DND-41 (cell line): ENCODE results near the gene POU2AF1.

Experiments used
- ATAC-seq: fragments of 200-7000 bp; cut with Tn5 transposase; 3 replicates; pipeline ENCODE4 v1.9.1; 2021; ENCODE audit warnings: low read depth; ENCODE audit not compliant: insufficient read depth
- DNase-seq: peaks from one replicate; pipeline ENCODE4 v3.0.0-alpha.2; 2020
- H2AFZ ChIP-seq: 2 replicates; pipeline ENCODE4 v1.6.0; 2012; ENCODE audit warnings: low read depth, low read length
- H3K27ac ChIP-seq: 2 replicates; pipeline ENCODE4 v1.5.1; 2012; ENCODE audit warnings: low read length, inconsistent platforms
- H3K27me3 ChIP-seq: fragments of 200-600 bp; sonication (generic); 2 replicates; pipeline ENCODE4 v1.6.0; 2012; ENCODE audit warnings: low read length, mild to moderate bottlenecking, inconsistent platforms; ENCODE audit not compliant: insufficient read depth, poor library complexity
- H3K36me3 ChIP-seq: 2 replicates; pipeline ENCODE4 v1.5.1; 2012; ENCODE audit warnings: low read length, inconsistent platforms; ENCODE audit not compliant: insufficient read depth
- H3K4me1 ChIP-seq: 2 replicates; pipeline ENCODE4 v1.5.1; 2012; ENCODE audit warnings: mild to moderate bottlenecking, low read length; ENCODE audit not compliant: insufficient read depth
- H3K4me2 ChIP-seq: 2 replicates; pipeline ENCODE4 v1.6.0; 2012; ENCODE audit warnings: mild to moderate bottlenecking, moderate library complexity, low read length, inconsistent platforms; ENCODE audit not compliant: insufficient read depth
- H3K4me3 ChIP-seq, 2 experiments: fragments of 200-600 bp in 1 of 2; shearing (Covaris generic) in 1 of 2; 2 replicates each; pipeline ENCODE4 v1.5.1; 2012 to 2016; ENCODE audit warnings: inconsistent platforms in 2 of 2, low read length in 2 of 2, mild to moderate bottlenecking in 2 of 2, low read depth in 1 of 2, moderate library complexity in 1 of 2
- H3K79me2 ChIP-seq: 2 replicates; pipeline ENCODE4 v1.6.0; 2012; ENCODE audit warnings: low read length, inconsistent platforms; ENCODE audit not compliant: insufficient read depth
- H3K9ac ChIP-seq: 2 replicates; pipeline ENCODE4 v1.6.0; 2012; ENCODE audit warnings: low read depth, mild to moderate bottlenecking, inconsistent platforms, low read length, moderate library complexity
- H3K9me3 ChIP-seq: 2 replicates; pipeline ENCODE4 v1.5.1; 2012; ENCODE audit warnings: low read length, moderate library complexity, mild to moderate bottlenecking, inconsistent platforms; ENCODE audit not compliant: insufficient read depth, severe bottlenecking
- H4K20me1 ChIP-seq: 2 replicates; pipeline ENCODE4 v1.6.0; 2012; ENCODE audit warnings: low read length; ENCODE audit not compliant: insufficient read depth
- CTCF ChIP-seq: IDR thresholded peaks from 2 replicates; pipeline ENCODE4 v1.5.1; 2012; ENCODE audit warnings: borderline replicate concordance, low read length, moderate library complexity, mild to moderate bottlenecking; ENCODE audit not compliant: poor library complexity, severe bottlenecking; ENCODE audit errors: extremely low read depth
- EZH2 ChIP-seq: IDR thresholded peaks from 3 replicates; pipeline ENCODE4 v1.6.1; 2012; ENCODE audit warnings: borderline replicate concordance, low read depth, mild to moderate bottlenecking, moderate library complexity, low read length, inconsistent platforms; ENCODE audit not compliant: severe bottlenecking

POU2AF1 gene

GRCh38 chr11:111347723-111348115, 31.4 kb downstream of the POU2AF1 start:
- H3K9ac ChIP-seq = no peak overlapping the region
- H4K20me1 ChIP-seq = no peaks in the 10 kb centered on the region
- no peak overlapping the region for H3K4me3 ChIP-seq
- no peaks in the 10 kb centered on the region for H3K27me3 ChIP-seq
- no peaks in the 10 kb centered on the region for H3K36me3 ChIP-seq
- H3K27ac ChIP-seq = no peak overlapping the region
- no peaks in the 10 kb centered on the region for H3K4me1 ChIP-seq
- H2AFZ ChIP-seq = no peak overlapping the region
- no peak for TF ChIP-seq EZH2
- TF ChIP-seq CTCF = no peak
- DNase-seq = no peak
- ATAC-seq = no peak
- no peak overlapping the region for H3K4me2 ChIP-seq
- H3K9me3 ChIP-seq = no peaks in the 10 kb centered on the region
- no peaks in the 10 kb centered on the region for H3K79me2 ChIP-seq

GRCh38 chr11:111347002-111347722, 31.9 kb downstream of the POU2AF1 start:
- Histone ChIP-seq H3K27me3 (no peaks in the 10 kb centered on the region), H3K4me2 (no peak overlapping the region), H3K27ac (no peak overlapping the region), H3K4me3 (no peak overlapping the region), H3K79me2 (no peaks in the 10 kb centered on the region), H2AFZ (no peak overlapping the region), H3K9ac (no peak overlapping the region), H3K36me3 (no peaks in the 10 kb centered on the region), H3K4me1 (no peaks in the 10 kb centered on the region), H4K20me1 (no peaks in the 10 kb centered on the region), H3K9me3 (no peaks in the 10 kb centered on the region)
- ATAC-seq (no peak), DNase-seq (no peak)
- TF ChIP-seq EZH2 (no peak), CTCF (no peak)

GRCh38 chr11:111344032-111344431, 35.0 kb downstream of the POU2AF1 start:
- H4K20me1 ChIP-seq = no peaks in the 10 kb centered on the region
- no peaks in the 10 kb centered on the region for H3K79me2 ChIP-seq
- H3K9ac ChIP-seq = no peak overlapping the region
- H3K36me3 ChIP-seq = no peaks in the 10 kb centered on the region
- TF ChIP-seq EZH2 (no peak), CTCF (no peak)
- no peak overlapping the region for H3K4me2 ChIP-seq
- ATAC-seq (no peak), DNase-seq (no peak)
- no peak overlapping the region for H2AFZ ChIP-seq
- no peak overlapping the region for H3K27ac ChIP-seq
- no peaks in the 10 kb centered on the region for H3K4me1 ChIP-seq
- H3K9me3 ChIP-seq = peaks cover 11% of the 10 kb centered on the region
- H3K4me3 ChIP-seq = no peak overlapping the region
- H3K27me3 ChIP-seq = no peaks in the 10 kb centered on the region

GRCh38 chr11:111342329-111342728, 36.7 kb downstream of the POU2AF1 start:
- ATAC-seq (no peak), DNase-seq (no peak)
- H2AFZ ChIP-seq = no peak overlapping the region
- H3K36me3 ChIP-seq = no peaks in the 10 kb centered on the region
- H3K9me3 ChIP-seq = peaks cover 11% of the 10 kb centered on the region
- no peaks in the 10 kb centered on the region for H4K20me1 ChIP-seq
- no peak for TF ChIP-seq CTCF
- TF ChIP-seq EZH2 = no peak
- H3K27ac ChIP-seq = no peak overlapping the region
- no peak overlapping the region for H3K4me2 ChIP-seq
- H3K4me3 ChIP-seq = no peak overlapping the region
- H3K4me1 ChIP-seq = no peaks in the 10 kb centered on the region
- no peaks in the 10 kb centered on the region for H3K27me3 ChIP-seq
- no peaks in the 10 kb centered on the region for H3K79me2 ChIP-seq
- H3K9ac ChIP-seq = no peak overlapping the region
